ENCODE measurements around the gene KCTD10. TPM values are rescaled to one million over a fixed set of nuclear protein-coding genes. Genes with fewer than 3 reads are reported as not detected.

The KCTD10 gene
- total RNA-seq, 1 experiment from 2014 or later = 71.3 TPM

DNA sequence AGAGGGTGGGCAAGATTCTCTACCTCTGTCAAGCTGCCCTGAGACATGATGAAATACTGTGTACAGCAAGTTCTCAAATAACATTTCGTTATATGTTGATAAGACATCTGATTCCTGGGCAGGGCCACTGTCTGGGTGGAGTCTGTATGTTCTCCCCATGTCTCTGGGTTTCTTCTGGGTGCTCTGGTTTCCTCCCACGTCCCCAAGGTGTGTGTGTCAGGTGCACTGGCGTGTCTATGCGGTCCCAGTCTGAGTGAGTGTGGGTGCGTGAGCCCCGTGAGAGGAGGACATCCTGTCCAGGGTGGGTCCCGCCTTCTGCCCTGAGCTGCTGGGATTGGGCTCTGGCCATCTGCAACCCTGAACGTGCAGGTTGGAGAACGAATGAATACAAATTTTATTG lies 29.6 kb downstream of the KCTD10 start:
- H4K20me1 ChIP-seq (ENCODE audit: control insufficient read depth, insufficient read depth, insufficient read length) = no peaks in the 10 kb centered on the region
- H3K56ac ChIP-seq (ENCODE audit: insufficient read length, low read depth, low read length) = no peak overlapping the region
- no peak overlapping the region for H4K5ac ChIP-seq (ENCODE audit: insufficient read length, low read depth, low read length)
- no peak overlapping the region for H2AK5ac ChIP-seq (ENCODE audit: insufficient read length, low read length)
- no peak overlapping the region for H2BK20ac ChIP-seq (ENCODE audit: low read depth, low read length, poor library complexity, severe bottlenecking)
- no peak overlapping the region for H3K14ac ChIP-seq (ENCODE audit: insufficient read depth, low read length)
- H3K18ac ChIP-seq (ENCODE audit: insufficient read length, low read depth, low read length) = no peak overlapping the region
- no peak for DNase-seq
- no peaks in the 10 kb centered on the region for H3K27me3 Mint-ChIP-seq (ENCODE audit: low read depth)
- no peaks in the 10 kb centered on the region for H3K9me3 Mint-ChIP-seq
- no peak overlapping the region for H3T11ph ChIP-seq (ENCODE audit: low read length)
- no peak overlapping the region for H4K8ac ChIP-seq (replicated peaks; ENCODE audit: insufficient read length, low read depth, low read length)
- TF ChIP-seq, protein P1, sequence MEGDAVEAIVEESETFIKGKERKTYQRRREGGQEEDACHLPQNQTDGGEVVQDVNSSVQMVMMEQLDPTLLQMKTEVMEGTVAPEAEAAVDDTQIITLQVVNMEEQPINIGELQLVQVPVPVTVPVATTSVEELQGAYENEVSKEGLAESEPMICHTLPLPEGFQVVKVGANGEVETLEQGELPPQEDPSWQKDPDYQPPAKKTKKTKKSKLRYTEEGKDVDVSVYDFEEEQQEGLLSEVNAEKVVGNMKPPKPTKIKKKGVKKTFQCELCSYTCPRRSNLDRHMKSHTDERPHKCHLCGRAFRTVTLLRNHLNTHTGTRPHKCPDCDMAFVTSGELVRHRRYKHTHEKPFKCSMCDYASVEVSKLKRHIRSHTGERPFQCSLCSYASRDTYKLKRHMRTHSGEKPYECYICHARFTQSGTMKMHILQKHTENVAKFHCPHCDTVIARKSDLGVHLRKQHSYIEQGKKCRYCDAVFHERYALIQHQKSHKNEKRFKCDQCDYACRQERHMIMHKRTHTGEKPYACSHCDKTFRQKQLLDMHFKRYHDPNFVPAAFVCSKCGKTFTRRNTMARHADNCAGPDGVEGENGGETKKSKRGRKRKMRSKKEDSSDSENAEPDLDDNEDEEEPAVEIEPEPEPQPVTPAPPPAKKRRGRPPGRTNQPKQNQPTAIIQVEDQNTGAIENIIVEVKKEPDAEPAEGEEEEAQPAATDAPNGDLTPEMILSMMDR (conservative IDR thresholded peaks at IDR 0.05) = no peak
- no peaks in the 10 kb centered on the region for H3K4me1 ChIP-seq (ENCODE audit: insufficient read depth, low read length)
- H2BK120ac ChIP-seq (ENCODE audit: low read depth, low read length, poor library complexity, severe bottlenecking) = no peak overlapping the region
- H3K27ac ChIP-seq (ENCODE audit: insufficient read length, low read depth, low read length) = no peak overlapping the region
- WGBS (ENCODE audit: extremely low coverage, insufficient read length, low lambda C conversion rate) = no CpG with 5 or more reads among the region's 9 CpGs
- H2BK15ac ChIP-seq (ENCODE audit: low read depth, low read length) = no peak overlapping the region
- H2BK12ac ChIP-seq (ENCODE audit: insufficient read length, low read depth, low read length) = no peak overlapping the region
- no peak overlapping the region for H3K4me2 ChIP-seq (ENCODE audit: insufficient read depth, insufficient read length, low read length)
- H2BK5ac ChIP-seq (ENCODE audit: insufficient read length, low read length) = no peak overlapping the region
- H2AFZ ChIP-seq (ENCODE audit: low read length) = no peak overlapping the region
- no peak overlapping the region for H3K4me3 Mint-ChIP-seq
- no peak overlapping the region for H3K4ac ChIP-seq (ENCODE audit: low read depth, low read length)
- no peaks in the 10 kb centered on the region for H3K9me3 ChIP-seq (ENCODE audit: control insufficient read depth, low read depth, low read length)
- no peak overlapping the region for H3K9ac ChIP-seq (ENCODE audit: extremely low read depth, insufficient read length, low read length)
- no peak overlapping the region for H3K27ac Mint-ChIP-seq
- no peaks in the 10 kb centered on the region for H3K23me2 ChIP-seq (ENCODE audit: insufficient read length, low read depth, low read length, poor library complexity, severe bottlenecking)
- H3K4me1 Mint-ChIP-seq = 0 out of 4 replicates have a peak, but pooled peaks cover 0 to under 1% of the 10 kb centered on the region in 2 experiments
- H3K36me3 Mint-ChIP-seq (ENCODE audit: insufficient read depth in 1 of 3, low read depth in 3 of 3) = peaks cover 20 to 70% (median 50%) of the 10 kb centered on the region in 3 experiments; a peak in 6 of 7 replicates
- no peaks in the 10 kb centered on the region for H3K79me1 ChIP-seq (ENCODE audit: insufficient read depth, low read depth, low read length, poor library complexity, severe bottlenecking)
- H3K23ac ChIP-seq (ENCODE audit: insufficient read length, low read depth, low read length) = no peak overlapping the region
- H3K79me2 ChIP-seq (ENCODE audit: insufficient read depth, low read length) = no peaks in the 10 kb centered on the region
- no peaks in the 10 kb centered on the region for H3K27me3 ChIP-seq (ENCODE audit: insufficient read depth, low read length)
- no peak overlapping the region for H4K91ac ChIP-seq (ENCODE audit: insufficient read length, low read depth, low read length)
